Stimulated activated memory B cell treated with anti-CD40 and anti-IgM and Interleukin-4, amounts not matched to agents 10 μg/mL and 1 μg/mL and 100 μg/mL, for 72 hours (primary cell): ENCODE measurements around the gene SLC35A5.
"Not testable (repeated sequence)": the region's sequence is repeated elsewhere in the genome, so short reads cannot be mapped to it uniquely, and the experiment has no call there.

ENCODE experiments used
- ATAC-seq: fragments of 150-1000 bp; cut with Tn5 transposase; 2 replicates; pipeline ENCODE4 v1.10.0; 2021
- H3K27ac Mint-ChIP-seq: one replicate; pipeline ENCODE4 v1.8.0; 2022; ENCODE audit warnings: mild to moderate bottlenecking, mixed read lengths
- H3K27me3 Mint-ChIP-seq: one replicate; pipeline ENCODE4 v1.8.0; 2022; ENCODE audit warnings: mixed read lengths
- H3K36me3 Mint-ChIP-seq: one replicate; pipeline ENCODE4 v1.8.0; 2022; ENCODE audit warnings: mixed read lengths
- H3K4me1 Mint-ChIP-seq: one replicate; pipeline ENCODE4 v1.8.0; 2022; ENCODE audit warnings: mixed read lengths
- H3K4me3 Mint-ChIP-seq: one replicate; pipeline ENCODE4 v1.8.0; 2022; ENCODE audit warnings: mild to moderate bottlenecking, moderate library complexity, mixed read lengths
- H3K9me3 Mint-ChIP-seq: one replicate; pipeline ENCODE4 v1.8.0; 2022; ENCODE audit warnings: mixed read lengths

The SLC35A5 gene

GRCh38 chr3:112560721-112561483 is 943 bp upstream of the SLC35A5 start:
- H3K27me3 Mint-ChIP-seq: no peaks in the 10 kb centered on the region
- H3K4me3 Mint-ChIP-seq: peak overlapping the region; percentile 98
- no peaks in the 10 kb centered on the region for H3K9me3 Mint-ChIP-seq
- peaks cover 55% of the 10 kb centered on the region for H3K4me1 Mint-ChIP-seq
- ATAC-seq: peak; percentile 46
- peak overlapping the region; percentile 94 for H3K27ac Mint-ChIP-seq
- peaks cover 16% of the 10 kb centered on the region for H3K36me3 Mint-ChIP-seq

- peaks cover 21% of the 10 kb centered on the region for H3K36me3 Mint-ChIP-seq
- H3K9me3 Mint-ChIP-seq: no peaks in the 10 kb centered on the region
- peak overlapping the region; percentile 98 for H3K4me3 Mint-ChIP-seq
- peak overlapping the region; percentile 94 for H3K27ac Mint-ChIP-seq
- H3K4me1 Mint-ChIP-seq: peaks cover 57% of the 10 kb centered on the region
- ATAC-seq: peak; percentile 81
- H3K27me3 Mint-ChIP-seq: no peaks in the 10 kb centered on the region
These were observed 436 bp upstream of the SLC35A5 start for GRCh38 chr3:112561484-112561733.

- not testable (repeated sequence) for H3K4me3 Mint-ChIP-seq, H3K27me3 Mint-ChIP-seq, H3K9me3 Mint-ChIP-seq, ATAC-seq, H3K27ac Mint-ChIP-seq
- H3K4me1 Mint-ChIP-seq: peaks cover 58% of the 10 kb centered on the region
- peaks cover 29% of the 10 kb centered on the region for H3K36me3 Mint-ChIP-seq
These were observed 2.5 kb downstream of the SLC35A5 start for GRCh38 chr3:112564247-112564939.

GRCh38 chr3:112564940-112565305 is 3.1 kb downstream of the SLC35A5 start:
- Mint-ChIP-seq H3K27ac (peak overlapping the region; percentile 3), H3K4me1 (peaks cover 53% of the 10 kb centered on the region), H3K9me3 (no peaks in the 10 kb centered on the region), H3K4me3 (no peak overlapping the region), H3K36me3 (peaks cover 34% of the 10 kb centered on the region), H3K27me3 (no peaks in the 10 kb centered on the region)
- no peak for ATAC-seq

GRCh38 chr3:112568642-112569041 is 6.8 kb downstream of the SLC35A5 start:
- Mint-ChIP-seq H3K36me3 (peaks cover 62% of the 10 kb centered on the region), H3K9me3 (no peaks in the 10 kb centered on the region), H3K27ac (peak overlapping the region; percentile 1), H3K27me3 (no peaks in the 10 kb centered on the region), H3K4me1 (peaks cover 42% of the 10 kb centered on the region), H3K4me3 (no peak overlapping the region)
- ATAC-seq: no peak

- H3K9me3 Mint-ChIP-seq: no peaks in the 10 kb centered on the region
- H3K4me1 Mint-ChIP-seq: peaks cover 37% of the 10 kb centered on the region
- peaks cover 62% of the 10 kb centered on the region for H3K36me3 Mint-ChIP-seq
- ATAC-seq: no peak
- no peaks in the 10 kb centered on the region for H3K27me3 Mint-ChIP-seq
- no peak overlapping the region for H3K4me3 Mint-ChIP-seq
- H3K27ac Mint-ChIP-seq: no peak overlapping the region
These were observed 7.4 kb downstream of the SLC35A5 start for GRCh38 chr3:112569265-112569664.

GRCh38 chr3:112572701-112573100 is 10.9 kb downstream of the SLC35A5 start:
- Mint-ChIP-seq H3K36me3 (peaks cover 43% of the 10 kb centered on the region), H3K9me3 (no peaks in the 10 kb centered on the region), H3K27me3 (no peaks in the 10 kb centered on the region), H3K4me1 (peaks cover 12% of the 10 kb centered on the region), H3K4me3 (no peak overlapping the region), H3K27ac (no peak overlapping the region)
- no peak for ATAC-seq

GRCh38 chr3:112579232-112579631 is 17.4 kb downstream of the SLC35A5 start:
- H3K9me3 Mint-ChIP-seq: no peaks in the 10 kb centered on the region
- no peak overlapping the region for H3K4me3 Mint-ChIP-seq
- H3K27me3 Mint-ChIP-seq: no peaks in the 10 kb centered on the region
- H3K27ac Mint-ChIP-seq: no peak overlapping the region
- H3K4me1 Mint-ChIP-seq: peaks cover 7% of the 10 kb centered on the region
- H3K36me3 Mint-ChIP-seq: peaks cover 7% of the 10 kb centered on the region
- ATAC-seq: peak; percentile 76

- Mint-ChIP-seq H3K27me3 (no peaks in the 10 kb centered on the region), H3K36me3 (peaks cover 7% of the 10 kb centered on the region), H3K9me3 (no peaks in the 10 kb centered on the region), H3K27ac (peak overlapping the region; percentile 17), H3K4me1 (peaks cover 7% of the 10 kb centered on the region), H3K4me3 (no peak overlapping the region)
- ATAC-seq: no peak
These were observed 17.9 kb downstream of the SLC35A5 start for GRCh38 chr3:112579697-112580096.

GRCh38 chr3:112582244-112582874 is 20.5 kb downstream of the SLC35A5 start:
- H3K36me3 Mint-ChIP-seq: peaks cover 27% of the 10 kb centered on the region
- ATAC-seq: no peak

GRCh38 chr3:112583105-112583504 is 21.3 kb downstream of the SLC35A5 start:
- ATAC-seq: no peak
- H3K27ac Mint-ChIP-seq: no peak overlapping the region
- peaks cover 27% of the 10 kb centered on the region for H3K4me1 Mint-ChIP-seq
- H3K36me3 Mint-ChIP-seq: peaks cover 33% of the 10 kb centered on the region
- H3K27me3 Mint-ChIP-seq: no peaks in the 10 kb centered on the region
- no peaks in the 10 kb centered on the region for H3K9me3 Mint-ChIP-seq
- no peak overlapping the region for H3K4me3 Mint-ChIP-seq

More at GRCh38 chr3:112582244-112582874, 20.5 kb downstream of the SLC35A5 start:
- H3K27me3 Mint-ChIP-seq: no peaks in the 10 kb centered on the region
- no peak overlapping the region for H3K27ac Mint-ChIP-seq
- H3K9me3 Mint-ChIP-seq: no peaks in the 10 kb centered on the region
- peaks cover 23% of the 10 kb centered on the region for H3K4me1 Mint-ChIP-seq
- H3K4me3 Mint-ChIP-seq: no peak overlapping the region

- no peaks in the 10 kb centered on the region for H3K27me3 Mint-ChIP-seq
- ATAC-seq: no peak
- H3K4me1 Mint-ChIP-seq: peaks cover 20% of the 10 kb centered on the region
- H3K9me3 Mint-ChIP-seq: no peaks in the 10 kb centered on the region
- H3K36me3 Mint-ChIP-seq: peaks cover 57% of the 10 kb centered on the region
- H3K27ac Mint-ChIP-seq: peak overlapping the region; percentile 66
- no peak overlapping the region for H3K4me3 Mint-ChIP-seq
These were observed 23.9 kb downstream of the SLC35A5 start for GRCh38 chr3:112585782-112586181.

GRCh38 chr3:112587336-112587735 is 25.5 kb downstream of the SLC35A5 start:
- Mint-ChIP-seq H3K9me3 (no peaks in the 10 kb centered on the region), H3K4me1 (peaks cover 26% of the 10 kb centered on the region), H3K27me3 (no peaks in the 10 kb centered on the region), H3K4me3 (no peak overlapping the region), H3K27ac (no peak overlapping the region), H3K36me3 (peaks cover 73% of the 10 kb centered on the region)
- no peak for ATAC-seq

GRCh38 chr3:112593258-112593657 is 31.4 kb downstream of the SLC35A5 start:
- Mint-ChIP-seq H3K4me3 (no peak overlapping the region), H3K36me3 (peaks cover 62% of the 10 kb centered on the region), H3K27ac (no peak overlapping the region), H3K9me3 (no peaks in the 10 kb centered on the region), H3K27me3 (no peaks in the 10 kb centered on the region), H3K4me1 (peaks cover 13% of the 10 kb centered on the region)
- no peak for ATAC-seq

- Mint-ChIP-seq H3K9me3 (no peaks in the 10 kb centered on the region), H3K36me3 (peaks cover 49% of the 10 kb centered on the region), H3K4me1 (peaks cover 13% of the 10 kb centered on the region), H3K27me3 (no peaks in the 10 kb centered on the region), H3K4me3 (no peak overlapping the region), H3K27ac (no peak overlapping the region)
- no peak for ATAC-seq
These were observed 33.0 kb downstream of the SLC35A5 start for GRCh38 chr3:112594856-112595255.

- peaks cover 18% of the 10 kb centered on the region for H3K36me3 Mint-ChIP-seq
- no peaks in the 10 kb centered on the region for H3K27me3 Mint-ChIP-seq
- ATAC-seq: no peak
- no peaks in the 10 kb centered on the region for H3K9me3 Mint-ChIP-seq
- no peak overlapping the region for H3K27ac Mint-ChIP-seq
- H3K4me1 Mint-ChIP-seq: peaks cover 15% of the 10 kb centered on the region
- H3K4me3 Mint-ChIP-seq: no peak overlapping the region
These were observed 36.1 kb downstream of the SLC35A5 start for GRCh38 chr3:112597945-112598344.
